ENCODE results near the gene BACH2. TPM values are rescaled to one million over a fixed set of nuclear protein-coding genes. Genes with fewer than 3 reads are reported as not detected.

BACH2 gene
- total and polyA plus RNA-seq, 2 of the 4 experiments (the other 2 are of a cell fraction) = 1.3 to 1.4 TPM

DNA sequence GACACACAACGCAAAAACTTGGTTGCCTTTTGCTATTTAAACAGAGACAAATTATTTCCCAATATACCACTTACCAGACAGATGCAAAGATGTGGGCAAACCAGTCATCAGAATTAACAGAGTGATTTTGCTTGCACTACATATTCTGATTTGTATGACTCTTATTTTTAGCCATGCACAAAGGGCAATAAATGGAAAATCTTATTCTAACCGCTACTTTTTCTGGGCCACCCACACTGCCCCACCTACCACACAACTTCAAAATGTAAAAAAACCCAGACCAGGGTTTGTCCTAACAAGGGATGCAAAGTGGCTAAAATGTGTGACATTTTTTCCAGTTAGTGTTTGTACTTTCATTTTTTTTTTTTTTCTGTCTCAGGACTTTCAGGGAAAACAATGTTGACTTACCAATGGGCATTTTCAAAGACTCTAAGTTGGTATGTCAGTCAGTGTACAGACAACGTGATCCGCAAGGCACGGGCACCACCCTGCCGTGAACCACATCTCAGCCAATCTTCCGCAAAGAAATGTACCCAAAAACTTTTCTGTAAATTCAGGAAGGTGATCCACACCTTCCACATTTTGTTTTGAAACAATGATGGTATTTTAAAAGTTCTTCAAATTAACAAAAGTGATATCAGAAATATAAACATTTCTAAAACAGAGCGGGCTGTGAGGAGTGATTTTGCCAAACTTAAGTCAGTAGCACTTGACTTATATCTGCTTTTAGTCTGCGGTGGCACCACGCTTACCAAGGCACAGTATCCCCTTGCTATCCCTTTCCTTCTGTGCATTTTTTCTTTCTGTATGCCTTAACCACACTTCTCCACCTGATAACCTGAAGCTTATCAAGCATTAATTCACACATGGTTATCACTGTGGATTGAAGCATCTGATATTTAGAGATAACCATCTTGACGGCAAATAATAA is 216.8 kb downstream of the BACH2 start (continued):
- no peak for TF ChIP-seq CEBPB (IDR thresholded peaks at IDR 0.05; ENCODE audit: low read depth, low read length)

DNA sequence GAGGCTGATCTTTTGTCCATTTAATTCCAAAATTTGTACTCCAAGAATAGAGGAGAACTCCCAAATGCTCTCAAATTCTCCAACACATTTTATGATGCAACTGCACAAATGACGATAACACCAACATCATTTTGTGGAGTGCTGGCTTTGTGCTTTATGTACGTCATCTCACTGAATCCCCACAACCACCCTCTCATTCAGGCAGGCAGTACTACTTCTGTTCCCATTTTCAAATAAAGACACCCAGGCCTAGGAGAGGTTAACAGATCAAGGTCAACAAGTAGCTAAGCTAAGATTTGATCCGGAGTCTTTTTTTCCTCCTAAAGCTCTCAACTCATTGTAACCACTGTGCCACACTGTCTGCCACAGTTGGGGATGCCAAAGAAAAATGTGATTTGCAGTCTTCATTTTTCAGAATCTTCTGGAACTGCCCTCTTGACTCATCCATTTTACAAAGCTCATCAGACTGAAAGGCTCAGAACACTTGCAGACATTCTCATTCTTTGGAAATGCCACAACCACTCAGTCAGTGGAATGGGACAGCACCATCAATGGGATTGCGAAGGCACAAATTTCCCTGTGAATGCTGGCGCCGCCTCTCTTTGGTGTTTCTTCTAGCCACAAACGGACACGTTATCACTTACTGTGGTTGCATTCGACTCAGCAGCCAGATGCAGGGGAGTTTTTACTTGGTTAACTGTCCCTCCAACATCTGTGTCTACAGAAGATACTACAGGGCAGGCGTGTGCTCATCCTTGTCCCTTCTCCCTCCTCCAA is 217.9 kb downstream of the BACH2 start:
- Histone ChIP-seq H3K18ac (ENCODE audit: low read depth, low read length) (no peak overlapping the region), H4K5ac (ENCODE audit: low read depth, low read length) (no peak overlapping the region), H3K56ac (ENCODE audit: extremely low read depth, insufficient read depth, low read length) (no peak overlapping the region), H2BK15ac (ENCODE audit: low read depth, low read length) (no peak overlapping the region), H3K4ac (ENCODE audit: low read depth, low read length) (no peak overlapping the region), H3K14ac (replicated peaks; ENCODE audit: low read depth, low read length) (no peak overlapping the region), H4K8ac (ENCODE audit: low read depth in 2 of 2, low read length in 2 of 2) (no peak overlapping the region), H2AK5ac (ENCODE audit: low read depth, low read length) (no peak overlapping the region), H4K91ac (ENCODE audit: insufficient read depth, low read depth, low read length) (no peak overlapping the region), H3K9me1 (ENCODE audit: insufficient read depth, low read length) (no peaks in the 10 kb centered on the region), H3K27ac (ENCODE audit: insufficient read depth, low read length) (no peak overlapping the region), H3K36me3 (ENCODE audit: control insufficient read depth, insufficient read depth, low read length) (no peaks in the 10 kb centered on the region), H3K4me3 (ENCODE audit: insufficient read depth, low read depth, low read length) (no peak overlapping the region), H2AK9ac (replicated peaks; ENCODE audit: low read depth, low read length, poor library complexity) (no peak overlapping the region), H2AFZ (replicated peaks; ENCODE audit: low read length, poor library complexity) (no peak overlapping the region), H2BK120ac (ENCODE audit: low read depth, low read length) (no peak overlapping the region), H3K79me1 (ENCODE audit: low read depth in 1 of 2, low read length in 2 of 2) (no peaks in the 10 kb centered on the region), H2BK20ac (ENCODE audit: low read depth, low read length) (no peak overlapping the region), H3K4me1 (ENCODE audit: control insufficient read depth, insufficient read depth, low read length) (no peaks in the 10 kb centered on the region), H3K9ac (ENCODE audit: low read depth, low read length) (no peak overlapping the region), H2BK5ac (ENCODE audit: low read depth, low read length, poor library complexity, severe bottlenecking) (no peak overlapping the region), H3K9me3 (ENCODE audit: control insufficient read depth, insufficient read depth, low read length) (no peaks in the 10 kb centered on the region), H4K20me1 (ENCODE audit: insufficient read depth, low read length) (no peaks in the 10 kb centered on the region), H3K23ac (ENCODE audit: low read depth, low read length) (no peak overlapping the region), H3K27me3 (ENCODE audit: control insufficient read depth, insufficient read depth, low read length) (peaks cover 3% of the 10 kb centered on the region; the same call in 1 of the 2 replicates), H3K4me2 (ENCODE audit: low read depth, low read length) (no peak overlapping the region)
- intact Hi-C loops (cut with micrococcal nuclease) (no loop called here), in situ Hi-C loops (cut with MboI; ENCODE audit: low sequenced_read_pairs) (no loop called here), dilution Hi-C loops (cut with HindIII; ENCODE audit: low sequenced_read_pairs, unreplicated experiment) (no loop called here)
- no TSS peak for BruUV-seq (replicated peaks)
- POLR2A ChIA-PET (ENCODE audit: unreplicated experiment) = no interaction called here
- ATAC-seq (ENCODE audit: low read depth) = no peak
- 100% methylated on average over 2 of the region's 10 CpGs; no CpG with 5 or more reads in 1 of the 2 experiments for WGBS, 2 experiments (ENCODE audit: extremely low coverage in 2 of 2, insufficient read length in 1 of 2)
- CTCF ChIA-PET = interaction anchor here (1.1 kb wide), 1 partner anchor 15 kb away, joined by 3 read pairs; no protein-coding TSS in a partner anchor
- no peak for TF ChIP-seq FOS (IDR thresholded peaks at IDR 0.05; ENCODE audit: low read depth, low read length)
- TF ChIP-seq CEBPB (IDR thresholded peaks at IDR 0.05; ENCODE audit: low read depth, low read length) = no peak
- no peak for TF ChIP-seq POLR2A (IDR thresholded peaks at IDR 0.05; ENCODE audit: low read depth, low read length)
- TF ChIP-seq RFX5 (IDR thresholded peaks at IDR 0.05; ENCODE audit: low read depth, low read length) = no peak
- no peak for TF ChIP-seq MXI1 (IDR thresholded peaks at IDR 0.05; ENCODE audit: borderline replicate concordance, low read depth, low read length)
- DNase-seq = no peak
